Measurements from ENCODE around the gene ADAMTS2. TPM values are rescaled to one million over a fixed set of nuclear protein-coding genes. Genes with fewer than 3 reads are reported as not detected.

Gene ADAMTS2
- total and polyA plus RNA-seq, 2 of the 8 experiments (the other 6 are each of a cell fraction or from before 2014, with no cell fraction given): 6.6 to 7.3 TPM

GRCh38 chr5:179166886-179167841 is 178.1 kb downstream of the ADAMTS2 start (continued):
- no peak for TF ChIP-seq TEAD4 (IDR thresholded peaks at IDR 0.05; ENCODE audit: low read depth, low read length)
- TF ChIP-seq KDM1A (IDR thresholded peaks at IDR 0.05; ENCODE audit: borderline replicate concordance, low read length): peak; percentile 83; the same call in 1 of the 2 replicates
- TF ChIP-seq TAF7 (optimal IDR thresholded peaks at IDR 0.05; ENCODE audit: borderline replicate concordance, low read depth, low read length): peak; percentile 11
- TF ChIP-seq TCF12 (IDR thresholded peaks at IDR 0.05; ENCODE audit: low read depth, low read length): no peak
